ENCODE data around the gene EDAR. TPM values are rescaled to one million over a fixed set of nuclear protein-coding genes. Genes with fewer than 3 reads are reported as not detected.

The EDAR gene
- total and polyA plus RNA-seq, 2 of the 8 experiments (the other 6 are each of a cell fraction or from before 2014, with no cell fraction given) = not detected

- TF ChIP-seq BCL11A (IDR thresholded peaks at IDR 0.05; ENCODE audit: low read depth in 2 of 2, low read length in 2 of 2) (no peak), HDAC2 (IDR thresholded peaks at IDR 0.05; ENCODE audit: borderline replicate concordance in 1 of 2, low read depth in 2 of 2, low read length in 2 of 2) (no peak), SIN3A (conservative IDR thresholded peaks at IDR 0.05 in 1 of 2, IDR thresholded peaks at IDR 0.05 in 1 of 2; ENCODE audit: low read depth in 1 of 2, low read length in 2 of 2) (no peak)
Measured at GRCh38 chr2:108971661-108972566, 17.1 kb downstream of the EDAR start (continued).

Data from H1 (cell line).